GM15510 (cell line): Measurements from ENCODE around the gene KHDRBS1.

Experiments used
- POLR2A ChIP-seq: IDR thresholded peaks from 3 replicates; pipeline ENCODE4 v1.6.1; 2011; ENCODE audit warnings: borderline replicate concordance; ENCODE audit not compliant: insufficient read length; ENCODE audit errors: extremely low read depth

The KHDRBS1 gene

DNA sequence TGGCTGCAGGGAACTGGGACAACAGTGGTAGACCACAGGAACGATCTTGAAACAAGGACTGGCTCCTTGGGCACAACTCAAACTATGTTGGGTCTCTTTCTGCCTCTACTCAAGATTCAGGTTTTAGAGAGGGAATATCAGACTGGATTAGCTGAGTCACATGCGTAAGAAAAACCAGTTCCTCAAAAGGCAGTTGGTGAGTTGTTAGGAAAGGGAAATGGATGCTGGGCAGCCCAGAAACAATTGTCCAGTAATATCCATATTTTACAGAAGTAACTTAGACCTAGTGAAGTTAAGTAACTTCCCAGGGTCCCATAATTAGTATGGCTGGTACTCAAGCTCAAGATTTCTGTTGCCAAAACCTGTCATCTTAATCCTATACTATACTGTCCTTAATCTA lies 32.1 kb downstream of the KHDRBS1 start:
- TF ChIP-seq POLR2A: no peak

- TF ChIP-seq POLR2A: no peak
These were observed 34.0 kb downstream of the KHDRBS1 start for GRCh38 chr1:32047701-32048100.

DNA sequence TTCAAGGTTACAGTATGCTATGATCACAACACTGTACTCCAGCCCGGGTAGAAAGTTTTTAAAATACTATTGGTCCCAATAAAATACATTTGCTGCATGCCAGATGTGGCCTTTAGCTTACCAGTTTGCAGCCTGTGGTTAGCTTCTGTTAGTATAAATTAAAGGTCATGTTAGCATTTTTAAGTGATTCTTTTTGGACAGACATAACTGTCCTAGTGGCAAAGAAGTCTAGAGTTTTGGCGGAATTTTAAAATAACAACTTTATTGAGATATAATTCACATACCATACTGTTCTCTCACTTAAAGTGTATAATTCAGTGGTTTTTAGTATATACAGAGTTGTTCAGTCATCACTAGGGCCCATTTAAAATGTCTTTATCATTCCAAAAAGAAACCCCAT lies 34.8 kb downstream of the KHDRBS1 start:
- no peak for TF ChIP-seq POLR2A

GRCh38 chr1:32051706-32052105 lies 38.0 kb downstream of the KHDRBS1 start:
- TF ChIP-seq POLR2A: no peak

- TF ChIP-seq POLR2A: no peak
These were observed 39.2 kb downstream of the KHDRBS1 start for GRCh38 chr1:32052887-32053286.

DNA sequence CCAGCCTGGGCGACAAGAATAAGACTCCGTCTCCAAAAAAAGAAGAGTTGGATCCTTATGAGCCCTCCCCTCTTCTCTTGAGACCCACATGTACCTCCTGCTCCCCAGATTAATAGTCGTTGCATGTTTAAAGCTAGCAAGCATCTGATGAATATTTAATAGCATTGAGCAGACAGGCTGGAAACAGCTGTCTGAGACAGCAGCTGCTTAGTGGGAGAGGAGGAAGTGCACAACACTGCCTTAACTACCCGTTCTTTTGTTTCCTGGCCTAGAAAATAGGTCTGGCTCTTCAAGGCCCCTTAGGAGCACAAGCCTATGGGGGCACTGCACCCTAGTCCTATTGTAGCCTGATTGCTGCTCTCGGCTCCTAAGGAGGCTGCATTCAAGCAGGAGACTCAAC lies 41.7 kb downstream of the KHDRBS1 start:
- no peak for TF ChIP-seq POLR2A

GRCh38 chr1:32056598-32056997 lies 42.9 kb downstream of the KHDRBS1 start:
- TF ChIP-seq POLR2A: no peak

- no peak for TF ChIP-seq POLR2A
These were observed 47.2 kb downstream of the KHDRBS1 start for GRCh38 chr1:32060914-32061313.

DNA sequence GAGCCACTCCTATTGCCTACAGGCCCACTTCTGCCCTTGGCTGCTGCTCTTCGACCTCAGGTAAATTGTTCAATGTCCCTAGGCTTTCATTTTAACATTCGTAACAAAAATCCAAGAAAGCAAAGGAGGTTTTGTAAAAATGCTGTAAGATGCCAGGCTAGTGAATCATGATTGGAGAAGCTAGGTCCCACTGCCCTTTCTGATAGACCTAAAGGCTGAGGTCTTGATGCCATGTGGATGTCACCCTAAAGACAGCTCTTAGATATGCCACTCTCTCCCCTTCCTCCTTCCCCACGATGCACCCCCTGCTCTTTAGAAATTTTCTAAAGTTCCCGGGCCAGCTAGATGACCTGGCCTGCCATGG lies 49.2 kb downstream of the KHDRBS1 start:
- peak; percentile 1 for TF ChIP-seq POLR2A

GRCh38 chr1:32063261-32063681 lies 49.6 kb downstream of the KHDRBS1 start:
- no peak for TF ChIP-seq POLR2A

DNA sequence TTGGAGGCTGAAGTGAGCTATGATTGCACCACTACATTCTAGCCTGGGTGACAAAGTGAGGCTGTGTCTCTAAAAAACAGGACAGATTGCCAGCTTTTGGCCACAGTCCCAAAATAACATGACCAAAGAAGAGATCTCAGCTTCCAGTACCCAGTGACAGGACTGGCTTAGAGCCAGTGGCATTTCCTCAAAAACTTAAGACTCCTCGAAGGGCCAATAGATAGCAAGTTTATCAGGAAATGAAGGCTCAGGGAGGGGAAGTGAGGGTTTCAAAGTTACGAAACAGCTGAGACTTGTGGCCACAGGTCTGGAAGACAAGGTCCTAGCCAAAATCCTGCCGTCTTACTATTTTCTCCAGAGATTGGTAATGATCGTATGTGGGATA lies 52.8 kb downstream of the KHDRBS1 start:
- no peak for TF ChIP-seq POLR2A

GRCh38 chr1:32068957-32069588 lies 55.4 kb downstream of the KHDRBS1 start:
- no peak for TF ChIP-seq POLR2A

- no peak for TF ChIP-seq POLR2A
These were observed 58.3 kb downstream of the KHDRBS1 start for GRCh38 chr1:32071758-32072621.

DNA sequence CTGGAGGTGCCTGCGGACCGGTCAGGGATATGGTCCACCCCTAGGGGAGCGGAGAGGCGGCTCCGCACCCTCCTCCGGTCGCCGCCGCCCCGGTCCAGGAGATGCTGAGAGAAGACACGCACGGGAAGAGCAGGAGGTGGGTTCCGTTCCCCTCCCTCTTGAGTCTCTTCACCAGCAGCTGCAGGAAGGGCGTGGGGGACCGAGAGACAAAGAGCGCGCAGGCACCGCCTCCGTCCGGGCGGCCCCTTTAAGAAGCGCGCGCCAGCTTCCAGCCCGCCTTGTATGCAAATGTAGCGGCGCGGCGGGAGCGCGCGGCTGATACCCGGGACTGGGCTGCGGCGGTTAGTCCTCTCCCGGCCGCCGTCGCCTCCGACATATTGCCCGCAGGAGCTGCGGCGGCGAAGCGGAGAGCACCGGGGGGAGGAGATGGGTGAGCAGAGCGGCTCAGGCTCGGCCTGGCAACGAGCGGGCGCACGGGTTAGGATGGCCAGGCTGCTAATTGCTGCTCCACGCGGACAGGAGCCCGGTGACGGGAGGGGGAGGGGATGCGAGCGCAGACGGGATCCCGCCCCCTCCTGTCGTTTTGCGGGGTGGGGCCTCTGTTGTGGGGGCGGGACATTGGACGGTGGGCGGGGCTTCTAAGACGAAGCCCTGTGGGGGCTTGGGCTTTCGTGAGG lies 59.1 kb downstream of the KHDRBS1 start, which contains the start of gene TMEM39B:
Gene TMEM39B, plus strand, starts transcription at position 318 of the 677 bp plus-strand sequence. Its CDS starts 109 bp downstream, at position 427.
- peak; percentile 81 for TF ChIP-seq POLR2A
